ENCODE results near the gene PLEKHG4. TPM values are rescaled to one million over a fixed set of nuclear protein-coding genes. Genes with fewer than 3 reads are reported as not detected.

The PLEKHG4 gene
- polyA plus RNA-seq, 1 of the 3 experiments (the other 2 are of a cell fraction), result 65.5 TPM

- Histone ChIP-seq H3K4me3 (ENCODE audit: low read depth in 2 of 2, low read length in 1 of 2) (no peak overlapping the region), H3K4me2 (no peak overlapping the region), H3K79me2 (ENCODE audit: insufficient read depth) (no peaks in the 10 kb centered on the region), H4K20me1 (ENCODE audit: insufficient read depth) (no peaks in the 10 kb centered on the region), H3K4me1 (ENCODE audit: control insufficient read depth in 1 of 2, insufficient read depth in 2 of 2, low read depth in 1 of 2, low read length in 1 of 2) (peaks cover 0 to 8% of the 10 kb centered on the region in 2 experiments; a peak in 1 of 4 replicates), H3K9me3 (no peaks in the 10 kb centered on the region), H3K27me3 (ENCODE audit: insufficient read depth) (no peaks in the 10 kb centered on the region), H3K27ac (ENCODE audit: low read depth in 2 of 2, low read length in 1 of 2) (no peak overlapping the region), H3K9ac (no peak overlapping the region), H3K36me3 (replicated peaks in 1 of 2; ENCODE audit: control insufficient read depth in 1 of 2, insufficient read depth in 2 of 2, low read length in 1 of 2) (no peaks in the 10 kb centered on the region), H2AFZ (ENCODE audit: low read depth) (no peak overlapping the region), H3K9me2 (no peaks in the 10 kb centered on the region), H3F3A (replicated peaks; ENCODE audit: insufficient read depth) (peaks cover 7% of the 10 kb centered on the region)
- POLR2A ChIA-PET, result no interaction called here
- CTCF ChIA-PET, result interaction anchor here (1.5 to 4.2 kb wide), 3 partner anchors 9 to 31 kb away, joined by 7 to 23 read pairs (median 8); partner anchors contain the start of genes KCTD19 and LRRC36
- DNase-seq, result no peak
- TF ChIP-seq NFIC (IDR thresholded peaks at IDR 0.05; ENCODE audit: borderline replicate concordance), result no peak
- TF ChIP-seq ELF1 (IDR thresholded peaks at IDR 0.05), result no peak
- no peak for TF ChIP-seq PBX3 (IDR thresholded peaks at IDR 0.05)
- no peak for TF ChIP-seq USF2 (IDR thresholded peaks at IDR 0.05; ENCODE audit: borderline replicate concordance, low read depth, low read length)
- no peak for TF ChIP-seq CTCF (IDR thresholded peaks at IDR 0.05)
- 83% methylated on average over 6 of the region's 7 CpGs for WGBS (ENCODE audit: low lambda C conversion rate)
These were observed 15.6 kb downstream of the PLEKHG4 start for GRCh38 chr16:67294938-67295361.

GRCh38 chr16:67296420-67296819 lies 17.1 kb downstream of the PLEKHG4 start:
- H3K79me2 ChIP-seq (ENCODE audit: insufficient read depth), result no peaks in the 10 kb centered on the region
- POLR2A ChIA-PET, result interaction anchor here (1.5 kb wide), 1 partner anchor 11 kb away, joined by 4 read pairs; no protein-coding TSS in a partner anchor
- H3F3A ChIP-seq (replicated peaks; ENCODE audit: insufficient read depth), result peaks cover 7% of the 10 kb centered on the region
- no peak for DNase-seq
- no peaks in the 10 kb centered on the region for H3K9me3 ChIP-seq
- peaks cover 0 to 8% of the 10 kb centered on the region in 2 experiments; a peak in 1 of 4 replicates for H3K4me1 ChIP-seq (ENCODE audit: control insufficient read depth in 1 of 2, insufficient read depth in 2 of 2, low read depth in 1 of 2, low read length in 1 of 2)
- H3K27ac ChIP-seq (ENCODE audit: low read depth in 2 of 2, low read length in 1 of 2), result peak overlapping the region in 1 of 2 experiments; percentile 43; a peak in 3 of 4 replicates
- CTCF ChIA-PET, result interaction anchor here (1.2 to 4.2 kb wide), 5 partner anchors 11 to 35 kb away, joined by 3 to 23 read pairs (median 4); partner anchors contain the start of genes KCTD19 and LRRC36
- WGBS (ENCODE audit: low lambda C conversion rate), result 25% methylated on average over 3 of the region's 3 CpGs
- no peak overlapping the region for H3K4me3 ChIP-seq (ENCODE audit: low read depth in 2 of 2, low read length in 1 of 2)
- no peaks in the 10 kb centered on the region for H3K36me3 ChIP-seq (replicated peaks in 1 of 2; ENCODE audit: control insufficient read depth in 1 of 2, insufficient read depth in 2 of 2, low read length in 1 of 2)
- H3K4me2 ChIP-seq, result no peak overlapping the region
- TF ChIP-seq RAD21 (IDR thresholded peaks at IDR 0.05; ENCODE audit: low read length) (no peak), FOXM1 (IDR thresholded peaks at IDR 0.05; ENCODE audit: low read depth) (no peak), NFIC (IDR thresholded peaks at IDR 0.05; ENCODE audit: borderline replicate concordance) (no peak), PBX3 (IDR thresholded peaks at IDR 0.05) (peak; percentile 28; the same call in 1 of the 2 replicates), SMC3 (IDR thresholded peaks at IDR 0.05; ENCODE audit: low read depth, low read length) (no peak), TCF12 (IDR thresholded peaks at IDR 0.05) (no peak)
- no peaks in the 10 kb centered on the region for H3K9me2 ChIP-seq
- no peaks in the 10 kb centered on the region for H4K20me1 ChIP-seq (ENCODE audit: insufficient read depth)
- H3K27me3 ChIP-seq (ENCODE audit: insufficient read depth), result no peaks in the 10 kb centered on the region
- no peak overlapping the region for H2AFZ ChIP-seq (ENCODE audit: low read depth)
- H3K9ac ChIP-seq, result no peak overlapping the region

Data from SK-N-SH (cell line).